DND-41 (cell line): ENCODE measurements around the gene SMS.

ENCODE experiments used
- ATAC-seq: fragments of 200-7000 bp; cut with Tn5 transposase; 3 replicates; pipeline ENCODE4 v1.9.1; 2021; ENCODE audit warnings: low read depth; ENCODE audit not compliant: insufficient read depth
- DNase-seq: peaks from one replicate; pipeline ENCODE4 v3.0.0-alpha.2; 2020
- H2AFZ ChIP-seq: 2 replicates; pipeline ENCODE4 v1.6.0; 2012; ENCODE audit warnings: low read depth, low read length
- H3K27ac ChIP-seq: 2 replicates; pipeline ENCODE4 v1.5.1; 2012; ENCODE audit warnings: low read length, inconsistent platforms
- H3K27me3 ChIP-seq: fragments of 200-600 bp; sonication (generic); 2 replicates; pipeline ENCODE4 v1.6.0; 2012; ENCODE audit warnings: low read length, mild to moderate bottlenecking, inconsistent platforms; ENCODE audit not compliant: insufficient read depth, poor library complexity
- H3K36me3 ChIP-seq: 2 replicates; pipeline ENCODE4 v1.5.1; 2012; ENCODE audit warnings: low read length, inconsistent platforms; ENCODE audit not compliant: insufficient read depth
- H3K4me1 ChIP-seq: 2 replicates; pipeline ENCODE4 v1.5.1; 2012; ENCODE audit warnings: mild to moderate bottlenecking, low read length; ENCODE audit not compliant: insufficient read depth
- H3K4me2 ChIP-seq: 2 replicates; pipeline ENCODE4 v1.6.0; 2012; ENCODE audit warnings: mild to moderate bottlenecking, moderate library complexity, low read length, inconsistent platforms; ENCODE audit not compliant: insufficient read depth
- H3K4me3 ChIP-seq, 2 experiments: fragments of 200-600 bp in 1 of 2; shearing (Covaris generic) in 1 of 2; 2 replicates each; pipeline ENCODE4 v1.5.1; 2012 to 2016; ENCODE audit warnings: inconsistent platforms in 2 of 2, low read length in 2 of 2, mild to moderate bottlenecking in 2 of 2, low read depth in 1 of 2, moderate library complexity in 1 of 2
- H3K79me2 ChIP-seq: 2 replicates; pipeline ENCODE4 v1.6.0; 2012; ENCODE audit warnings: low read length, inconsistent platforms; ENCODE audit not compliant: insufficient read depth
- H3K9ac ChIP-seq: 2 replicates; pipeline ENCODE4 v1.6.0; 2012; ENCODE audit warnings: low read depth, mild to moderate bottlenecking, inconsistent platforms, low read length, moderate library complexity
- H3K9me3 ChIP-seq: 2 replicates; pipeline ENCODE4 v1.5.1; 2012; ENCODE audit warnings: low read length, moderate library complexity, mild to moderate bottlenecking, inconsistent platforms; ENCODE audit not compliant: insufficient read depth, severe bottlenecking
- H4K20me1 ChIP-seq: 2 replicates; pipeline ENCODE4 v1.6.0; 2012; ENCODE audit warnings: low read length; ENCODE audit not compliant: insufficient read depth
- EZH2 ChIP-seq: IDR thresholded peaks from 3 replicates; pipeline ENCODE4 v1.6.1; 2012; ENCODE audit warnings: borderline replicate concordance, low read depth, mild to moderate bottlenecking, moderate library complexity, low read length, inconsistent platforms; ENCODE audit not compliant: severe bottlenecking
- TF ChIP-seq, protein P1 (sequence below): IDR thresholded peaks from 2 replicates; pipeline ENCODE4 v1.5.1; 2012; ENCODE audit warnings: borderline replicate concordance, low read length, moderate library complexity, mild to moderate bottlenecking; ENCODE audit not compliant: poor library complexity, severe bottlenecking; ENCODE audit errors: extremely low read depth

The SMS gene

DNA sequence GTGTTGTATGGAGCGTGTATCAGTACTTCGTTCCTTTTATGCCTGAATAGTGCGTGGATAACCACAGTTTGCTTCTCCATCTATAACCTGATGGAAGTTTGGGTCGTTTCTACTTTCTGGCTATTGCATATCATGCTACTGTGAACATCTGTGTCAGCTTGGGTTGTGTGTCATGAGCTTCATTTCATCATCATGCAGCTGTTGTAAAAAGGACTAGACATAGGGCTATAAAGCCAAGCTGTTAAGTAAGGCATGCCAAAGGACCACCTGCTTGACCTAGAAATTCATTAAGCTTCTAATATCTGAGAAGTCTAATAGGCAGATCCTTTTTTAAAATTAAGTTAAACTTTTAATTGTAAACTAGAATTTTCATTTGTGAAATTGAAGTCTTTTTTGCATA, 18.4 kb downstream of the SMS start:
- DNase-seq: no peak
- Histone ChIP-seq H4K20me1 (peaks cover 74% of the 10 kb centered on the region), H3K27ac (no peak overlapping the region), H3K4me1 (no peaks in the 10 kb centered on the region), H3K36me3 (no peaks in the 10 kb centered on the region; the same call in 1 of the 2 replicates), H3K4me2 (no peak overlapping the region), H3K79me2 (peaks cover 97% of the 10 kb centered on the region), H3K9ac (no peak overlapping the region), H3K4me3 (no peak overlapping the region), H3K27me3 (no peaks in the 10 kb centered on the region), H2AFZ (no peak overlapping the region), H3K9me3 (no peaks in the 10 kb centered on the region)
- TF ChIP-seq EZH2: no peak
- TF ChIP-seq, protein P1, sequence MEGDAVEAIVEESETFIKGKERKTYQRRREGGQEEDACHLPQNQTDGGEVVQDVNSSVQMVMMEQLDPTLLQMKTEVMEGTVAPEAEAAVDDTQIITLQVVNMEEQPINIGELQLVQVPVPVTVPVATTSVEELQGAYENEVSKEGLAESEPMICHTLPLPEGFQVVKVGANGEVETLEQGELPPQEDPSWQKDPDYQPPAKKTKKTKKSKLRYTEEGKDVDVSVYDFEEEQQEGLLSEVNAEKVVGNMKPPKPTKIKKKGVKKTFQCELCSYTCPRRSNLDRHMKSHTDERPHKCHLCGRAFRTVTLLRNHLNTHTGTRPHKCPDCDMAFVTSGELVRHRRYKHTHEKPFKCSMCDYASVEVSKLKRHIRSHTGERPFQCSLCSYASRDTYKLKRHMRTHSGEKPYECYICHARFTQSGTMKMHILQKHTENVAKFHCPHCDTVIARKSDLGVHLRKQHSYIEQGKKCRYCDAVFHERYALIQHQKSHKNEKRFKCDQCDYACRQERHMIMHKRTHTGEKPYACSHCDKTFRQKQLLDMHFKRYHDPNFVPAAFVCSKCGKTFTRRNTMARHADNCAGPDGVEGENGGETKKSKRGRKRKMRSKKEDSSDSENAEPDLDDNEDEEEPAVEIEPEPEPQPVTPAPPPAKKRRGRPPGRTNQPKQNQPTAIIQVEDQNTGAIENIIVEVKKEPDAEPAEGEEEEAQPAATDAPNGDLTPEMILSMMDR: no peak
- ATAC-seq: no peak

DNA sequence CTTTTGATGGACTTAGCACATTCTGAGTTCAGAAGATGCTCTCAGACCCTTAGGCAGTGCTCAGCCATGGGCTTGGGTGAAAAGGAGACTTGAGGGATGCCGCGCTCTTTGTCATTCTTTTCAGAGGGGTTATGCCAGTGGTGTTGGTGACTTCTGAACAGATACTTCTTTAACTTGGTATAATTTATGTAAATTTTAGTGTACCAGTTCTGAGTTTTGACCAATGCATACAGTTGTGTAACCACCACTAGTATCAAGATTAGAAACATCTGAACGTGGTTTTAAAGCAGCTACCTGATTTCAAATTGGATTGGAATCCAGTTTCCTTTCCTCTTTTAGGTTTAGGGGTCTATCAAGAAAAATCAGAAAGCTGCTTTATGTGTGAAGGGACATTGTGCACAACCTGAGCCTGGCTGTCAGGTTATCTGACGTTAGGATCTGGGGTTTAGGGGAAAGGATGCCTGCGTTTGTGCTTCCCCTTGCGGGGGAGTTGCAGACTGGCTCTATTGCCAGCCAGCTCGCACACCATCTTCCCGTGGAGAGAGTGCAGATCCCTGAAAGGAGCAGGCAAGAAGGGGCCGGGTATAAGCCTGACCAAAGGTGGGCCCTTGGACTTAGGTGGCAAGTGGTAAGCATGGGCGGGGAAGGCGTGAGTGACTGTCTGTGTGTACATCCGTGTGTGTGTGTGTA, 19.0 kb downstream of the SMS start:
- Histone ChIP-seq H3K4me3 (no peak overlapping the region), H3K36me3 (no peaks in the 10 kb centered on the region; the same call in 1 of the 2 replicates), H3K9ac (no peak overlapping the region), H2AFZ (no peak overlapping the region), H3K4me2 (no peak overlapping the region), H3K4me1 (no peaks in the 10 kb centered on the region), H4K20me1 (peaks cover 71% of the 10 kb centered on the region), H3K79me2 (peaks cover 97% of the 10 kb centered on the region), H3K27ac (no peak overlapping the region), H3K9me3 (no peaks in the 10 kb centered on the region), H3K27me3 (no peaks in the 10 kb centered on the region)
- TF ChIP-seq EZH2: no peak
- TF ChIP-seq, protein P1: no peak
- DNase-seq (no peak), ATAC-seq (no peak)

DNA sequence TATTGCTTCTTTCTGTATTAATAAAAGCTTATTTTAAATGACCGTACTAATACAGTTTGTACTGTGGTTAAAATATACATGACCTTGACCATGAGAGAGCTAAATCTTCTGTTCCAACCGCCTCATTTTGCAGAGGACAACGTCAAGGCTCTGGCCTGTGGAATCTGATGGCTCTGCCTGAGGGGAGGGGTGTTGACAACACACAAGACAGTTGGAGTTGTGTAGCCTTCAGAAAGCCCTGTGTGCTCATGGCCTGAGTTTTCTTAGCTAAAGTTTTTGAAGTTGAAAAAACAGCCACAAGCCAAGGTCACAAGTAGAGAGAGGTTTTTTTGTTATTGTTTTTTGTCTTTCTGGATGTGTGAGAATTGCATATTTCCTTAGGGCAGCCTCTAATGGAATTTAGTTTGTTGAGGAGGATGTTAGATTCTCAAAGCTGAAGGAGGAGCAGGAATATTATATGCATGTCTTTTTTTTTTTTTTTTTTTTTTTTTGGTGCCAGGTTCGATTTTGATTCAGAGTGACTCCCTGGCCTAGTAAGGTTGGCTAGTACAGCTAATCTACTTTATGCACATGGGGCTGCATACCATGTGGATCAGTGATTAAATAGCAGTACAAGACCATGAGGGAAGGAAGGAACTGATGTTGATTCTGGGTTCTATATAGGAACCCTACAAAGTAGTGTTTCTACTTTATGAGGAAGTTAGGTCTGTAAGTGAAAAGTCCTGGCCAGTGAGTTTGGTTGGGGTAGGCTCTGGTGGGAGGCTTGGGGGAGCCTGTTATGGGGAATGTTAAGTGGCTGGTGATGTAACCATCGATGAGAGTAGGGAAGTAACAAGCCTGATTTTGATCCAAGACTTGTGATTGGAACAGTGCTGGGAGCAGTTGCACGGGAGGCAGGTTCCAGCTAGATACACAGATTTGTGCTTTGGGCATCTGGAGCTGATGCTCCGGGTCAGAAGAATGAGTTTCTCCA, 20.3 kb downstream of the SMS start:
- TF ChIP-seq, protein P1: no peak
- TF ChIP-seq EZH2: no peak
- Histone ChIP-seq H3K27ac (no peak overlapping the region), H3K9ac (no peak overlapping the region), H3K36me3 (no peaks in the 10 kb centered on the region; the same call in 1 of the 2 replicates), H2AFZ (no peak overlapping the region), H3K9me3 (no peaks in the 10 kb centered on the region), H3K4me2 (no peak overlapping the region), H3K4me3 (no peak overlapping the region), H3K4me1 (no peaks in the 10 kb centered on the region), H4K20me1 (peaks cover 63% of the 10 kb centered on the region), H3K27me3 (no peaks in the 10 kb centered on the region), H3K79me2 (peaks cover 94% of the 10 kb centered on the region)
- no peak for ATAC-seq
- no peak for DNase-seq
